OCI-LY1 (cell line): ENCODE measurements around the gene SHROOM2.

Experiments used
- EZH2 ChIP-seq: fragments of 200-600 bp; sonication (generic), shearing (Covaris generic); IDR thresholded peaks from 2 replicates; pipeline ENCODE4 v1.8.0; 2017; ENCODE audit warnings: borderline replicate concordance, mixed run types, mild to moderate bottlenecking, antibody characterized with exemption, low read length, moderate library complexity, mixed read lengths
- TF ChIP-seq, protein P1 (sequence below): fragments of 200-600 bp; sonication (generic), shearing (Covaris generic); IDR thresholded peaks from 2 replicates; pipeline ENCODE4 v1.5.1; 2017; ENCODE audit warnings: mild to moderate bottlenecking, antibody characterized with exemption, low read length, moderate library complexity, mixed read lengths

DNA sequence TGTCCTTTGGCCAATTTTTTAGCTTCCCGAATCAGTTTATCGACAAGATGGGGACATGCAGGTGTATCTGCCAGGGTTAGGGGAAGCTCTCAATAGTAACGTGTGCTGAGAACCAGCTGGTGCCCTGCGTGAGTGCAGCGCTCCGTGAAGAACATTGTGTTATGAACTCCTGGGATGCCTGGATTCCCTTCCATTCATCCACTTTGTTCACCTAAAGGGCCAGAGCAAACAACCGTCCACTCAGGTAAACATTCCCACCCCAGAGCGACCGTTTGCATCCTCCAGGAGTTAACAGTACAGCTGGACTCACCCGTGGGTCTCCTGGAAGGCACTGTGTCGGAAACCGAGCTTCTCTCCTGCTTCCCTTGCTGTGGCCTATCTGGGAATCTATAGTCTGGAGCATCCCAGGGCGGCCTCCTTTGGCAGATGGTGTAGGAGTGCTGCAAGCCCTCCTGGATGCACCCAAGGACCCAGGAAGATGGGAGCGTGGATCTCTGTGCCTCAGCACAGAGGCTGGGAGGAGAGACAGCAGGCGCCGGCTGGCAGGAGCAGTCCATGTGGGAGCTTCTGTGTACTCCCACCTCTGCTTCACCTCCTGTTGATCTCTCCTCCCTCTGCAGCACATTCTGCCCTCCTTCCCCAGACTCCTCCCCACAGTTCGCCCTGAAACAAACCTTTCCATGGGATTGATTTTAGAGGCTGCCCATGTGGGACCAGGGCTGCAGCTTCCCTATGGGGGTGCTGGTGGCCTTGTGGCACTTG is 62.7 kb downstream of the SHROOM2 start:
- TF ChIP-seq, protein P1, sequence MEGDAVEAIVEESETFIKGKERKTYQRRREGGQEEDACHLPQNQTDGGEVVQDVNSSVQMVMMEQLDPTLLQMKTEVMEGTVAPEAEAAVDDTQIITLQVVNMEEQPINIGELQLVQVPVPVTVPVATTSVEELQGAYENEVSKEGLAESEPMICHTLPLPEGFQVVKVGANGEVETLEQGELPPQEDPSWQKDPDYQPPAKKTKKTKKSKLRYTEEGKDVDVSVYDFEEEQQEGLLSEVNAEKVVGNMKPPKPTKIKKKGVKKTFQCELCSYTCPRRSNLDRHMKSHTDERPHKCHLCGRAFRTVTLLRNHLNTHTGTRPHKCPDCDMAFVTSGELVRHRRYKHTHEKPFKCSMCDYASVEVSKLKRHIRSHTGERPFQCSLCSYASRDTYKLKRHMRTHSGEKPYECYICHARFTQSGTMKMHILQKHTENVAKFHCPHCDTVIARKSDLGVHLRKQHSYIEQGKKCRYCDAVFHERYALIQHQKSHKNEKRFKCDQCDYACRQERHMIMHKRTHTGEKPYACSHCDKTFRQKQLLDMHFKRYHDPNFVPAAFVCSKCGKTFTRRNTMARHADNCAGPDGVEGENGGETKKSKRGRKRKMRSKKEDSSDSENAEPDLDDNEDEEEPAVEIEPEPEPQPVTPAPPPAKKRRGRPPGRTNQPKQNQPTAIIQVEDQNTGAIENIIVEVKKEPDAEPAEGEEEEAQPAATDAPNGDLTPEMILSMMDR, result no peak
- TF ChIP-seq EZH2, result no peak
